Activated CD8-positive, alpha-beta T cell treated with anti-CD3 and anti-CD28 coated beads, Interleukin-2, amount 10 ng/mL, durations not matched to agents 7 days and 5 days (primary cell): ENCODE data around the gene SUCO. TPM values are rescaled to one million over a fixed set of nuclear protein-coding genes. Genes with fewer than 3 reads are reported as not detected.
"Not testable (repeated sequence)": the region's sequence is repeated elsewhere in the genome, so short reads cannot be mapped to it uniquely, and the experiment has no call there.

Source experiments
- ATAC-seq: fragments of 150-1000 bp; cut with Tn5 transposase; one replicate; pipeline ENCODE4 v1.10.0; 2021; ENCODE audit warnings: moderate library complexity
- CTCF ChIA-PET: fragments of 350-600 bp; sonication (Branson Sonifier 250); formaldehyde crosslinking; loops from one replicate; lab custom pipeline; 2021; ENCODE audit warnings: antibody characterized with exemption; lab: Charles Lee
- POLR2A ChIA-PET: fragments of 350-600 bp; sonication (Branson Sonifier 250); formaldehyde crosslinking; loops from one replicate; lab custom pipeline; 2021; ENCODE audit warnings: antibody characterized with exemption; lab: Charles Lee
- DNase-seq: peaks from one replicate; pipeline ENCODE4 v3.0.0-alpha.2; 2020
- H3K27ac Mint-ChIP-seq: one replicate; pipeline ENCODE4 v1.8.0; 2021; ENCODE audit warnings: mild to moderate bottlenecking, mixed read lengths
- H3K27me3 Mint-ChIP-seq: one replicate; pipeline ENCODE4 v1.8.0; 2021; ENCODE audit warnings: low read depth, mixed read lengths
- H3K36me3 Mint-ChIP-seq: one replicate; pipeline ENCODE4 v1.8.0; 2021; ENCODE audit warnings: low read depth, mixed read lengths
- H3K4me1 Mint-ChIP-seq: one replicate; pipeline ENCODE4 v1.8.0; 2021; ENCODE audit warnings: low read depth, mixed read lengths
- H3K4me3 Mint-ChIP-seq: one replicate; pipeline ENCODE4 v1.8.0; 2021; ENCODE audit warnings: mild to moderate bottlenecking, mixed read lengths
- H3K9me3 Mint-ChIP-seq: one replicate; pipeline ENCODE4 v1.8.0; 2022; ENCODE audit warnings: mixed read lengths; ENCODE audit not compliant: insufficient read depth
- total RNA-seq, 2 experiments: library from RNA; stranded (reverse); gene quantifications; one replicate each; pipeline ENCODE4 v1.2.3, GENCODE V29; 2021

SUCO gene
- total RNA-seq, 2 experiments from 2014 or later, result 38.4 to 42.6 TPM

DNA sequence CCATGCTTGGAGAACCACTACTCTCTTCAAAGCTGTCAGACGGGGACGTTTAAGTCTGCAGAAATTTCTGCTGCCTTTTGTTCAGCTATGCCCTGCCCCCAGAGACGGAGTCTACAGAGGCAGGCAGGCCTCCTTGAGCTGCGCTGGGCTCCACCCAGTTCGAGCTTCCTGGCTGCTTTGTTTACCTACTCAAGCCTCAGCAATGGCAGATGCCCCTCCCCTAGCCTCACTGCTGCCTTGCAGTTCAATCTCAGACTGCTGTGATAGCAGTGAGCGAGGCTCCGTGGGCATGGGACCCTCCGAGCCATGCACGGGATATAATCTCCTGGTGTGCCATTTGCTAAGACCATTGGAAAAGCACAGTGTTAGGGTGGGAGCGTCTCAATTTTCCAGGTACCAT is 63.8 kb downstream of the SUCO start:
- H3K27ac Mint-ChIP-seq, H3K9me3 Mint-ChIP-seq, DNase-seq, H3K4me3 Mint-ChIP-seq, ATAC-seq, H3K27me3 Mint-ChIP-seq, POLR2A ChIA-PET: not testable (repeated sequence)
- Mint-ChIP-seq H3K36me3 (peaks cover 76% of the 10 kb centered on the region), H3K4me1 (peaks cover 22% of the 10 kb centered on the region)
- CTCF ChIA-PET, result interaction anchor here (2.1 to 2.2 kb wide), 2 partner anchors 13 to 123 kb away, joined by 6 to 15 read pairs; no protein-coding TSS in a partner anchor

DNA sequence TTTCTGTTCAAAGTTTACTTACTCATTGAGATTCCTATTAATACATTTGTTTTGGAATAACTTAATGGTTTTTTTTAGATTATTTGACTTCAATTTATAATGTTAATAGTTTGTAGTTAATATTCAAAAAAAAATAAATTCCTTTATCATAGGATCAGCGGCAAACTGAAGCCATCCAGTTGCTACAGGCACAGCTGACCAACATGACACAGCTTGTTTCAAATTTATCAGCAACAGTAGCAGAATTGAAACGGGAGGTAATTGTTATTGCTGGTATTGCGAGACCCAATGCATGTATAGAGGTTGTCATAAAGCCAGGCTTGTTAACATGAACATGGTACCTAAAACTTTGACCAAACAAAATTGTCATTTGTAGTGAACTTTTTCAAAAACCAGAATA is 67.0 kb downstream of the SUCO start:
- H3K27ac Mint-ChIP-seq, result no peak overlapping the region
- no peak overlapping the region for H3K4me3 Mint-ChIP-seq
- no peaks in the 10 kb centered on the region for H3K27me3 Mint-ChIP-seq
- ChIA-PET POLR2A (interaction anchor here (0.6 kb wide), 1 partner anchor 36 kb away, joined by 3 read pairs; no protein-coding TSS in a partner anchor), CTCF (no interaction called here)
- H3K4me1 Mint-ChIP-seq, result peaks cover 18% of the 10 kb centered on the region
- no peaks in the 10 kb centered on the region for H3K9me3 Mint-ChIP-seq
- DNase-seq (no peak), ATAC-seq (no peak)
- H3K36me3 Mint-ChIP-seq, result peaks cover 62% of the 10 kb centered on the region

DNA sequence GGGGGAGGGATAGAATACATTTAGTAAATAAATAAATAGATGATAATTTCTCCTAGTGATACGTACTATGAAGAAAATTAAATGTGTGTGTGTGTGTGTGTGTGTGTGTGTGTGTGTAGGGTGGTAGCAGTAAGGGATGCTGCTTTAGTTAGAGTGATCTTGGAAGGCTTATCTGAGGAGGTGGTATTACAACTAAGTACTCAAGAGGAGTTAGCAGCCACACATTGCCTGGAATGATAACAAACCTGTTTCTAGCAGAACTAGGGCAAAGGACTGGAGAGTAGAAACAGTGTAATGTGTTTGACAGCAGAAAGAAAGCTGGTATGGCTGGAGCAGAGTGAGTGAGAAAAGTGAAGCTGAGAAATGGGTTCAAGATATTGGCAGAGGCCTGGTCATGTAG is 67.7 kb downstream of the SUCO start:
- DNase-seq, result no peak
- H3K36me3 Mint-ChIP-seq, result peaks cover 56% of the 10 kb centered on the region
- CTCF ChIA-PET, result interaction anchor here (0.8 to 1.0 kb wide), 2 partner anchors 119 to 598 kb away, joined by 3 read pairs; no protein-coding TSS in a partner anchor

DNA sequence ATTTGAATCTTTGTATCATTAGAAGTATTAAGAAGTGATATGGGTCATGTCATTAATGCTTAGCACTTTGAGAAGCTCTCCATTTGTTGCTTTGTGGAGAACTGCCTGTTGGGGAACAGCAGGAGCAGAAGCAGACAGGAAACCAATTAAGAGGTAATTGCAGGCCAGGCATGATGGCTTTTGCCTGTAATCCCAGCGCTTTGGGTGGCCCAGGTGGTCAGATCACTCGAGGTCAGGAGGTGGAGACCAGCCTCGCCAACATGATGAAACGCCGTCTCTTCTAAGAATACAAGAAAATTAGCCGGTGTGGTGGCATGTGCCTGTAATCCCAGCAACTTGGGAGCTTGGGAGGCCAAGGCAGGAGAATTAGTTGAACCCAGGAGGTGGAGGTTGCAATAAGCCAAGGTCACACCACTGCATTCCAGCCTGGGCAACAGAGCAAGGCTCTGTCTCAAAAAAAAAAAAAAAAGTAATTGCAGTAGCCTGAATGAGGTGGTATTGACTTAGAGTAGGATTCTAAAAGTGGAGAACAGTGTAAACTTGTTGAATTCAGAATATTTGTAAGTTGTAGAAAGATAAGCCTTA is 68.2 kb downstream of the SUCO start:
- POLR2A ChIA-PET, result no interaction called here
- DNase-seq, result no peak
- H3K27ac Mint-ChIP-seq, result no peak overlapping the region
- no peak for ATAC-seq
- CTCF ChIA-PET, result interaction anchor here (0.8 to 1.0 kb wide), 2 partner anchors 119 to 599 kb away, joined by 3 read pairs; no protein-coding TSS in a partner anchor
- H3K4me1 Mint-ChIP-seq, result peaks cover 9% of the 10 kb centered on the region
- no peaks in the 10 kb centered on the region for H3K9me3 Mint-ChIP-seq
- H3K4me3 Mint-ChIP-seq, result no peak overlapping the region
- no peaks in the 10 kb centered on the region for H3K27me3 Mint-ChIP-seq
- H3K36me3 Mint-ChIP-seq, result peaks cover 51% of the 10 kb centered on the region

More for the DNA sequence above, 67.7 kb downstream of the SUCO start:
- no peaks in the 10 kb centered on the region for H3K27me3 Mint-ChIP-seq
- no peak for ATAC-seq
- POLR2A ChIA-PET, result no interaction called here
- peaks cover 14% of the 10 kb centered on the region for H3K4me1 Mint-ChIP-seq
- no peak overlapping the region for H3K27ac Mint-ChIP-seq
- no peak overlapping the region for H3K4me3 Mint-ChIP-seq
- H3K9me3 Mint-ChIP-seq, result no peaks in the 10 kb centered on the region

DNA sequence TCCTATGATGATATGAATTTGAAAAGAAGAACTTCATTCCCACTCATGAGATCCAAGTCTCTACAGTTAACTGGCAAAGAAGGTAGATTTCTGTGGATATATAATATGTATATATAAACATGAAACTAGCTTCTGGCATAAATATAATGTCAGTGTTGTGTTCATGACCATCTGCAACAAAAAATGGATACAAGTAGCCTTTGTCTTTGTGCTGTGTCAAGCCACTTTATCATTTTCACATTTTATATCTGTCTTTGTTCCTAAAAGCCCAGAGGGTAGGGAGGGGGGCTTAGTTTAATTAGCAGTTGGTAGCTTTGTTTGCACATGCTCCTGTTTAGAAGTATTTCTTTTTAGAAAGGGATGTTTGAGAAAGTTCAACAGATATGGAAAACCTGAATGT is 69.8 kb downstream of the SUCO start:
- H3K27ac Mint-ChIP-seq, result no peak overlapping the region
- ChIA-PET POLR2A (no interaction called here), CTCF (interaction anchor here (1.6 to 1.7 kb wide), 3 partner anchors 117 to 126 kb away, joined by 5 to 7 read pairs (median 6); no protein-coding TSS in a partner anchor)
- H3K9me3 Mint-ChIP-seq, result no peaks in the 10 kb centered on the region
- peaks cover 44% of the 10 kb centered on the region for H3K36me3 Mint-ChIP-seq
- ATAC-seq (no peak), DNase-seq (no peak)
- no peak overlapping the region for H3K4me3 Mint-ChIP-seq
- H3K27me3 Mint-ChIP-seq, result no peaks in the 10 kb centered on the region
- H3K4me1 Mint-ChIP-seq, result no peaks in the 10 kb centered on the region

DNA sequence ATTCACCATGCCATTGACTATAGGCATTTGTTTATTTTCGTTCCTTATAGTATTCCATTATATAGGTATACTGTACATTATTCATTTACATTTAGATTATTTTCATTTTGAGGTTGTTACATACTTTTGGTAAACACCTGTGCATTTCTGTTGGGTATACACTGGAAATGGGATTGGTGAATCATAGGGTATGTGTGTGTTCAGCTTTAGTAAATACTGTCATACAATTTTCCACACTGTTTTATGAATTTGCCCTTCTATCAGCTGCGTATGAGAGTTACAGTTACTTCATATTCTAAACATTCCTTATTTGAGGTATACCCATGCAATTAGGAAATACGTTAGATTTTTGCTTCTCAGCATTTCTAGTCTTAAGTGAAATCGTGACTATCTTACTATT is 70.9 kb downstream of the SUCO start:
- ATAC-seq (no peak), DNase-seq (no peak)
- CTCF ChIA-PET, result interaction anchor here (1.0 to 1.6 kb wide), 5 partner anchors 62 to 139 kb away, joined by 3 to 7 read pairs (median 4); no protein-coding TSS in a partner anchor
- no peaks in the 10 kb centered on the region for H3K4me1 Mint-ChIP-seq
- no peaks in the 10 kb centered on the region for H3K9me3 Mint-ChIP-seq
- no peak overlapping the region for H3K27ac Mint-ChIP-seq
- no peaks in the 10 kb centered on the region for H3K27me3 Mint-ChIP-seq
- POLR2A ChIA-PET, result no interaction called here
- H3K36me3 Mint-ChIP-seq, result peaks cover 39% of the 10 kb centered on the region
- H3K4me3 Mint-ChIP-seq, result no peak overlapping the region

DNA sequence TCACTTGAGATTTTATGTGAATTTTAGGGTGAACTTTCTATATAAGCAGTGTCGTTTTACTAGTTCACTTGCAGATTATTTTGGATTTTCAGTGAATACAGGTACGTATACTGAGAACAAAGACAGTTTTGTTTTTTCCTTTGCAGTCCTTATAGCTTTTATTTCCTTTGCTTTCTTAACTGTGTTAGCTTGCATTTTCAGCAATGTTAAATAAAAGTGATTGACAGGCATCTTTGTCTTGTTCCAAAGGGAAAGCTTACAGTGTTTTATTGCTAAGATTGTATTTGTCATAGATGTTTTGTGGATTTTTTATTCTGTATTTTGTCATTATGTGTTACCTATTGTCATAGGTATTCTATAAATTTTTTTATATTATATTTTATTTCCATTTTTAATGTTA is 72.7 kb downstream of the SUCO start:
- ChIA-PET CTCF (interaction anchor here (3.3 kb wide), 1 partner anchor 121 kb away, joined by 19 read pairs; no protein-coding TSS in a partner anchor), POLR2A (no interaction called here)
- H3K27me3 Mint-ChIP-seq, result no peaks in the 10 kb centered on the region
- peaks cover 14% of the 10 kb centered on the region for H3K4me1 Mint-ChIP-seq
- DNase-seq, result no peak
- H3K27ac Mint-ChIP-seq, result no peak overlapping the region
- no peak overlapping the region for H3K4me3 Mint-ChIP-seq
- H3K9me3 Mint-ChIP-seq, result no peaks in the 10 kb centered on the region
- H3K36me3 Mint-ChIP-seq, result peaks cover 52% of the 10 kb centered on the region
- no peak for ATAC-seq

DNA sequence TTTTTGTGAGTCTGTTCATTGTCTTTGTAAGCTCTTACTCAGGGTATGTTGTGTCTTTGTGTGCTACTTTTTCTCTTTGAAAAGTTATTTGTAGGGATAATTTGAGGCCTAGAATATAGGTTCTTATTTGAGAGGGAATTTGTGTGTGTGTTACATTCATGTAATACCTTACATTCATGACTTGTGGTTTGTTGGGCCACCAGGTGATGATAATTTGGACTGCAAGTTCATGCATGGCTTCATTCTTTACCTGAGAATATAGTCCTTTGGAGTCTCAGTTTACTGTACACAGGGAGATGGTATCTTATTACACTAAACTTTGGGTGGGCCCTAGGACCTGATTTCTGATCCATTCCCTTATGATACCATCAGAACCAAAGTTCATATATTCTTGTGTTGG is 74.2 kb downstream of the SUCO start:
- H3K4me1 Mint-ChIP-seq, result peaks cover 18% of the 10 kb centered on the region
- peaks cover 52% of the 10 kb centered on the region for H3K36me3 Mint-ChIP-seq
- ChIA-PET CTCF (interaction anchor here (0.7 to 6.4 kb wide), 5 partner anchors 36 to 138 kb away, joined by 3 to 174 read pairs (median 4); no protein-coding TSS in a partner anchor), POLR2A (interaction anchor here (0.6 kb wide), 1 partner anchor 172 kb away, joined by 4 read pairs; no protein-coding TSS in a partner anchor)
- no peaks in the 10 kb centered on the region for H3K27me3 Mint-ChIP-seq
- ATAC-seq (no peak), DNase-seq (no peak)
- H3K27ac Mint-ChIP-seq, result no peak overlapping the region
- H3K4me3 Mint-ChIP-seq, result no peak overlapping the region
- H3K9me3 Mint-ChIP-seq, result no peaks in the 10 kb centered on the region

DNA sequence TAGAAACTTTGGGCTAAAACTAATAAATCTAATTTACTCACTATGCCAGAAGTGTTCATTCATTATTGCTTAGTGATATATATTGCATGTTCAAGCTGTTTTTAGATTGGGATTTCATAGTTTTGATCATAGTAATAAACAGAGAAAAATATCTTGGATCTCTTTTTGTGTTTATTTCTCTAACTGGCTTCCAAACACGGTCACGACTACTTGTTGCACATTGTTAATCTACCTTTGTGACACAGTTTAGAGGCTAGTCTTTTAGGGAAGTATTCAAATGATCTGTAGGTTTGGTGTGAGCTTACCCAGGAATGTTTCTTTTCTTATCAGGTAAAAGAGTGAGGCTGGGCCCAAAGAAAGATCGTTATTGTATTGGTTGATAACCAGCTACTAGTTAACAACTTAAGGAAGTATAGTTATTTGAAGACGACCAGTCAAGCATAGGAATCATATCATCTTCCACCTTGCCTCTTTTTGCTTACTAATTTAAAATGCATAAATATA is 75.2 kb downstream of the SUCO start:
- H3K4me3 Mint-ChIP-seq, result no peak overlapping the region
- DNase-seq, result no peak
- no peaks in the 10 kb centered on the region for H3K27me3 Mint-ChIP-seq
- H3K27ac Mint-ChIP-seq, result no peak overlapping the region
- POLR2A ChIA-PET, result no interaction called here
- H3K9me3 Mint-ChIP-seq, result no peaks in the 10 kb centered on the region
- CTCF ChIA-PET, result interaction anchor here (0.9 to 6.4 kb wide), 8 partner anchors 10 to 137 kb away, joined by 3 to 174 read pairs (median 9); no protein-coding TSS in a partner anchor
- no peak for ATAC-seq
- H3K4me1 Mint-ChIP-seq, result peaks cover 18% of the 10 kb centered on the region
- peaks cover 51% of the 10 kb centered on the region for H3K36me3 Mint-ChIP-seq

DNA sequence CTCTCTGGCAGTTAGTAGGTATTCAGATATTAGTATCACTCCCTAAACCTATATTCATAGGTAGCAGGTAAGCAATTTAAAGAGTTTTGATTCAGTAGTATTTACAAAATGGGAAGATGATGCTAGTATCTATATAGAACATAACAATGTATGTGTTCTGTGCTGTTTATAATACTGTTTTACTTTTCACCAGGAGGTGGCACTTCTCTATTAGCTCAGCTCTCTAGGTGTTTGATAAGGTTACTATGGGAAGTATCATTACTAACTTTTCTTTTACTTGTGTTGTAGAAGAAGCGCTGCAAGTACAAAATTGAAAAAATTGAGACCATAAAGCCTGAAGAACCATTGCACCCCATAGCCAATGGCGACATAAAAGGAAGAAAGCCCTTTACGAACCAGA is 76.6 kb downstream of the SUCO start:
- ATAC-seq (peak; percentile 82), DNase-seq (no peak)
- Mint-ChIP-seq H3K4me3 (no peak overlapping the region), H3K27me3 (no peaks in the 10 kb centered on the region), H3K9me3 (no peaks in the 10 kb centered on the region), H3K27ac (peak overlapping the region; percentile 26), H3K4me1 (peaks cover 18% of the 10 kb centered on the region), H3K36me3 (peaks cover 43% of the 10 kb centered on the region)
- ChIA-PET CTCF (interaction anchor here (0.6 to 6.4 kb wide), 36 partner anchors 9 to 135 kb away, joined by 3 to 174 read pairs (median 6); partner anchors contain the start of gene FASLG), POLR2A (interaction anchor here (0.7 to 1.0 kb wide), 2 partner anchors 49 to 110 kb away, joined by 3 read pairs; partner anchors contain the start of gene FASLG)

DNA sequence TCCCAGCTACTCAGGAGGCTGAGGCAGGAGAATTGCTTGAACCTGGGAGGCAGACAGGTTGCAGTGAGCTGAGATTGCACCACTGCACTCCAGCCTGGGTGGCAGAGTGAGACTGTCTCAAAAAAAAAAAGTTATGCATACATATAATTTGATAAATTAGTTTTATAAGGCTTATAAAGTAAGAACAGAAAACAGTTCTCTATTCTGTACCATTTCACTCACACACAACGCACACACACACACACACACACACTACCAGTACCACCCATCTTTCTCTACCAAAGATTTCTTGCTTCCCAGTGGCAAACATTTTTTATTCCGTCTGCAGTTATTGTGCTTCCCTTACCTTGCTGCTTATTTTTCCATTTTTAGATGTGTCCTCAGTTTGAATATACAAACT is 79.5 kb downstream of the SUCO start:
- Mint-ChIP-seq H3K36me3 (peaks cover 42% of the 10 kb centered on the region), H3K9me3 (peaks cover 20% of the 10 kb centered on the region), H3K4me1 (peaks cover 18% of the 10 kb centered on the region), H3K27ac (no peak overlapping the region), H3K27me3 (no peaks in the 10 kb centered on the region), H3K4me3 (no peak overlapping the region)
- ChIA-PET CTCF (interaction anchor here (1.2 to 6.4 kb wide), 2 partner anchors 107 to 162 kb away, joined by 3 to 174 read pairs; no protein-coding TSS in a partner anchor), POLR2A (no interaction called here)
- ATAC-seq (no peak), DNase-seq (no peak)

DNA sequence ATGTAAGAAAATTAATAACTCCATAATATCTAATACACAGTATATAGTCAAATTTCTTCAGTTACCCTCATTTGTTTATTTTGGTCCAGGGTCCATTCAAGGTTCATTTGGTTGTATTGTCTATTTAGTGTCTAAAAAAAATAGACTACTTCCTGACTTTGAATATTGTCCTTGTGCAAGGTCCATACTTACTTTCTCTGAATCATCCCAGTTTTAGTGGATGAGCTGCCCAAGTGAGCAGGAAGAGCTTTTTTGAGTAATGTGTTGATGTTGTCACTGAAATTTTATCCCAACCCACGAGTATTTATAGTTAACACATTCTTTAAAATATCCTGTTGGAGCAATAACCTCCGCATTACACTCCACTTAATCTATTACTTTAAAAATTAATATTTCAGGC is 80.3 kb downstream of the SUCO start:
- POLR2A ChIA-PET, result no interaction called here
- no peaks in the 10 kb centered on the region for H3K27me3 Mint-ChIP-seq
- CTCF ChIA-PET, result interaction anchor here (1.0 kb wide), 2 partner anchors 47 to 105 kb away, joined by 3 read pairs; no protein-coding TSS in a partner anchor

More for the DNA sequence above, 80.3 kb downstream of the SUCO start:
- peaks cover 29% of the 10 kb centered on the region for H3K9me3 Mint-ChIP-seq
- H3K4me1 Mint-ChIP-seq, result peaks cover 18% of the 10 kb centered on the region
- H3K36me3 Mint-ChIP-seq, result peaks cover 46% of the 10 kb centered on the region
- no peak overlapping the region for H3K4me3 Mint-ChIP-seq
- ATAC-seq (no peak), DNase-seq (no peak)
- H3K27ac Mint-ChIP-seq, result no peak overlapping the region
